ENCODE data around the gene SERPINA4. TPM values are rescaled to one million over a fixed set of nuclear protein-coding genes. Genes with fewer than 3 reads are reported as not detected.

Gene SERPINA4
- total RNA-seq, 1 experiment from 2014 or later = 0.17 TPM

- no peak overlapping the region for H2AFZ ChIP-seq (ENCODE audit: low read depth, low read length, poor library complexity, severe bottlenecking)
- ChIA-PET RAD21 (ENCODE audit: low non-redundant PET in 1 of 2, low total read pairs in 2 of 2, uncharacterized antibody in 2 of 2, unreplicated experiment in 2 of 2) (no interaction called here), POLR2A (no interaction called here), CTCF (no interaction called here)
- peaks cover 0 to 21% of the 10 kb centered on the region in 2 experiments; a peak in 2 of 4 replicates for H3K4me1 ChIP-seq (ENCODE audit: control insufficient read depth in 1 of 2, insufficient read depth in 2 of 2, low read length in 2 of 2)
- no peak overlapping the region for H3K9ac ChIP-seq (ENCODE audit: low read length)
- H3K4me2 ChIP-seq (ENCODE audit: low read length) = no peak overlapping the region
- no peaks in the 10 kb centered on the region for H4K20me1 ChIP-seq (ENCODE audit: insufficient read depth)
- no peak for ATAC-seq
- TF ChIP-seq JUND (IDR thresholded peaks at IDR 0.05) (no peak), ELF1 (IDR thresholded peaks at IDR 0.05; ENCODE audit: borderline replicate concordance, low read depth) (no peak), SRF (IDR thresholded peaks at IDR 0.05; ENCODE audit: low read depth) (no peak), EZH2 (IDR thresholded peaks at IDR 0.05) (no peak), MAX (IDR thresholded peaks at IDR 0.05) (no peak), ZFX (IDR thresholded peaks at IDR 0.05) (no peak), EGR1 (IDR thresholded peaks at IDR 0.05; ENCODE audit: low read depth) (no peak), TCF7L2 (IDR thresholded peaks at IDR 0.05; ENCODE audit: borderline replicate concordance, extremely low read depth, insufficient read depth, insufficient read length) (no peak), CEBPB (IDR thresholded peaks at IDR 0.05; ENCODE audit: low read depth) (no peak), CBX3 (IDR thresholded peaks at IDR 0.05; ENCODE audit: low read depth) (no peak), CTCF (IDR thresholded peaks at IDR 0.05 in 2 of 3, conservative IDR thresholded peaks at IDR 0.05 in 1 of 3; ENCODE audit: borderline replicate concordance in 1 of 3, insufficient read depth in 1 of 3, low read depth in 2 of 3, low read length in 2 of 3) (no peak), POLR2A (IDR thresholded peaks at IDR 0.05; ENCODE audit: borderline replicate concordance, extremely low read depth, insufficient read depth, insufficient read length) (no peak), REST (IDR thresholded peaks at IDR 0.05; ENCODE audit: low read depth) (no peak)
- no peaks in the 10 kb centered on the region for H3K36me3 ChIP-seq (ENCODE audit: control insufficient read depth in 1 of 2, insufficient read depth in 2 of 2, low read length in 2 of 2)
- no TSS peak for BruUV-seq (replicated peaks)
- H3K9me3 ChIP-seq (ENCODE audit: control insufficient read depth in 1 of 2, insufficient read depth in 1 of 2, low read depth in 1 of 2, low read length in 2 of 2) = peaks cover 3 to 10% of the 10 kb centered on the region in 2 experiments; a peak in 2 of 4 replicates
- intact Hi-C loops (cut with micrococcal nuclease) = no loop called here
- H3K27ac ChIP-seq (ENCODE audit: low read depth, low read length) = no peak overlapping the region
- no peaks in the 10 kb centered on the region for H3K79me2 ChIP-seq (ENCODE audit: insufficient read depth, low read length)
- H3K9me2 ChIP-seq (ENCODE audit: insufficient read depth) = no peaks in the 10 kb centered on the region
- no peaks in the 10 kb centered on the region for H3K27me3 ChIP-seq (ENCODE audit: insufficient read depth, low read length)
- no peak for DNase-seq (ENCODE audit: low read depth, low spot score)
- H3K4me3 ChIP-seq (replicated peaks in 1 of 2; ENCODE audit: low read depth in 1 of 2, low read length in 2 of 2) = no peak overlapping the region
These were observed 54.8 kb downstream of the SERPINA4 start for GRCh38 chr14:94615823-94616570.

Data from HCT116 (cell line).